Right renal cortex interstitium (tissue), 3 donors: ENCODE results near the gene AP3D1. TPM values are rescaled to one million over a fixed set of nuclear protein-coding genes. Genes with fewer than 3 reads are reported as not detected.

Experiments used
- DNase-seq, 3 donors: peaks; one replicate each; pipeline ENCODE4 v3.0.0-alpha.2; 2013; ENCODE audit warnings: low read depth in 3 of 3, low spot score in 2 of 3
- polyA plus RNA-seq, 3 donors: library from polyadenylated mRNA; unstranded; fragments of 120-200 nt; gene quantifications; one replicate each; pipeline ENCODE4 v1.2.1, GENCODE V29; 2013; ENCODE audit not compliant: insufficient read length in 3 of 3

Gene AP3D1
- polyA plus RNA-seq, 3 donors: 92.8 to 106 (median 98.8) TPM

DNA sequence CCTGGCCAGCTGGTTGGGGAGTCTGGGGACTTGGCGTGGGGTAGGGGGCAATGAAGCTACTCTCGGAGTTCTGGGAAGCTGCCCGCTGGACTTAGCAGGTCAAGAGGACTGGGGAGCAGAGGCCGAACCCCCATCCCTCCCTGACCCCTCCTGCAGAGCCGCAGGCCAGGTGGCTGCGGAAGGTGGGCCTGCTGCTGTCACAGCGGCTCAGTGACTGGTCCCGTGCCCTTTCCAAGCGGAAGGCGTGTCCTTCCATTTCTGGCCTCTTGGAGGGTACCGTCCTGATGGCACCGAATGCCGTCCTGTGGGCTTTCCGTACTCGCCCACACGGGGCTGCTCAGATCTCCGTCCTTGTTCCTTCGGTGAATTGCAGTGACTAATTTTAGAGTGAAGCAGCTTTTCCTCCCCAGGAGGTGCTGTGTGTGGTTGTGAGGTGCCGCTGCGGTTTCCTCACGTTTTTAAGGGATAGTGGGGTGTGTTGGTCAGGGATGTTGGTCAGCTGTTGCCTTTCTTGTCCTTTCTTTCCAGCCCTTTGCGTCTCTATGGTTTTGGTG lies 33.1 kb upstream of the AP3D1 start:
- no peak for DNase-seq

DNA sequence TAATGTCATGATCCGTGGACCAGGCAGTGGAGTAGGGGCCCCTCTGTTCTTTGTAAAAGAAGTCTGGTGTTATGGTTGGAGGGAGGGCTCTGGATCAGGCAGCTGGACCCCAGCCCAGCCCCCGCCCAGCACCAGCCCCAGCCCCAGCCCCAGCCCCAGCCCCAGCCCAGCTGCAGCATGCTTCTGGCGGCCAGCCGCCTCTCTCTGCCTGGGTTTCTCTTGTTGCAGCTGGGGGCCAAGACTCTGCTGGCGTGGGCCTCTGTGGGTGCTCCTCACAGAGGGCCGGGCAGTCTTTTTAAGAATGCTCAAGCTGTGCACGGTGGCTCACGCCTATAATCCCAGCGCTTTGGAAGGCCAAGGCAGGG lies 30.2 kb upstream of the AP3D1 start:
- no peak for DNase-seq

DNA sequence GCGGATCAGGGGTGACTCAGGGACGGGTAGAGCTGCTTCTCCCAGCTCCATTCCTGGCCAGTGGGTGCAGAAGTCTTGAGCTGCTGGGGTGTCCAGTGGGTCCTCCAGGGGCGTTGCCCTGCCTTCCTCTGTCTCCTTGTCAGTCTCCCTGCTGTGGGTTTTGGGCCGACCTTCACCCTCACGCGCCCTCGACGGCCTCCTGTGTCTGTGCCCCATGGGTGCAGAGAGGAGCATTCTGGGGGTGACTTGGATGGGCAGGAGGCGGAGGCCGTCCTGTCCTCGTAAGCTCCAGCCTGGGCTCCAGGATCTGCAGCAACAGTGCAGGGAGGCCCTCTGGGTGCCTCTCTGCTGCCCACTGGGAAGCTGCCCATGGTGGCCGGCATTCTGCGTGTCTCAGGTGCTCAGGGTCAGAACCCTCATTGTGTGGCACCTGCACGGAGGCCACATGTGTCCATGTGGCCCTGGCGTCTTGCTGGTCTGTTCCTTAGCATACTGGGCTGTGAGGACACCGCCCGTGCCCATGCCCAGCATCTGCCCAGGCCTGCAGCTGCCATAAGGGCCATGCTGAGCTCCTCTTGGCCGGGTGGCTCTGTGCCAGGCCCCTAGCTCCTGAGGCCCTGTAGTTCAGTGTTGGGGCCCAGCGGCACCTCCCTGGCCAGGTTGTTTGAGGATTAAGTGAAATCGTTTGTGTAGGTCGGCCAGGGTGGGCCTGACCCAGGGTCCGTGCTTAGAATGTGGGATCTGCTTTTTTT lies 29.7 kb upstream of the AP3D1 start:
- no peak for DNase-seq

DNA sequence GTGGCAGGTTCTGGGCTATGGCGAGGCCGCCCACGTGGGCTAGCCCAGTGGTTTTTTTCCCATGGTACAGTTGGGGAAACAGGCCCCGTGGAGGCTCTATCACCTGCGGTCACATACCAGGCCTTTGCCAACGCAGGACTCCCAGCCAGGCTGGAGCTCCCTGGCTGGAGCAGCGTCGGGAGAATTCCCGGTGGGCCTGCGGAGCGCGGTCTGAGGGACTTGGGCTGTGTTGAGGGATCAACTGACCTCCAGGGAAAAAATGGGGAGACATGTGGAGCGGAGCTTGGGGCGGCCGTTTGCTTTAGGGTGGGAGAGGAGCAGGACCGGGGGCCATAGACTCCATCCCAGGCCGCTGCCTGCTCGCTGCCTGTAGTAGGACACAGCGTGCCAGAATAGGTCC lies 28.7 kb upstream of the AP3D1 start:
- DNase-seq: no peak

DNA sequence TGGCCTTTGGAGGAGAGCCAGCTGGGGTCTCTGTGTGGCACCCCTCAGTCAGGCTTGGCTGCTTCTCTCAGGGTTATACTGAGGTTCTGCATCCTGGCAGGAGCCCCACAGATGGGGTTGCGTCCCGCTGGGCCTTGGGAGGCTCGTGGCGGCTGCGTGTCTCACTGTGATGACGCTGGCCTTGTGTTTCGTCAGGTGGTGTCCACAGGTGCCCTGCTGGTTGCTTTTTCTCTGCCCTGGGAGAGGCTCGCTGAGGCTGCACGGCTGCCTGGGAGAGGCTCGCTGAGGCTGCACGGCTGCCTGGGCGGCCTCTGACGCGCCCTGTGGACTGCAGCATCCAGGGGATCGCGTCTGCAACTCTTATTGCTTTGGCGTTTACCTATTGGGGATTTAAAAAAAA lies 27.7 kb upstream of the AP3D1 start:
- no peak for DNase-seq

DNA sequence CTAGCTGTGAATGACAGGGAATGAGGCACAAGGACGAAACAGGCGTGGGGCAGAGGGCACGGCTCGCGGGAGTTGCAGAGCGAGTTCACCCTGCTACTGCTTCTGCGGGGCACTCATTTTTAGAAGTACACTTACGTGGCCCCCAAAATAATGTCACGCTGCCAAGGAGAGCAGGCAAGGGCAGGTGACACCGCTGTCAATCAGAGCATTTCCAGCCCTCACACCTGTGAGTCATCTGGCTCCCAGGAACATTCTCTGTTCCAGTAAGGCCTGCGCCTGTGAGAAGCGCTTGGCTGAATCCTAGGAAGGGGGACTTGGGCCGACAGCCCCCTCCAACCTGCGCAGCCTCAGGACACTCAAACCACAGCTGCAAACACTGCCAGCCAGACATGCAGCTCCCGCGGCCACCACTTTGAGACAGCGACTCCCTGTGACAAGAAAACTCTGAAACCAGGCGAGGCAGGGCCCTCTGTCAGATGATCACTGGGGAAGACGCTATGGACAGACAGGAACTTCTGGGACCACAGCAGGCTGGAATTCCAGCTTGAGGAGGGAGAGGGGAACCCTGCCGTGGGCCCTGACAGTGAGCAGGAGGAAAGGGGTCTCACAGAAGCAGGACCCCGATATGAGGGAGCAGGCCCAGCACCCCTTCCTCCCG lies 25.1 kb upstream of the AP3D1 start:
- DNase-seq: no peak

DNA sequence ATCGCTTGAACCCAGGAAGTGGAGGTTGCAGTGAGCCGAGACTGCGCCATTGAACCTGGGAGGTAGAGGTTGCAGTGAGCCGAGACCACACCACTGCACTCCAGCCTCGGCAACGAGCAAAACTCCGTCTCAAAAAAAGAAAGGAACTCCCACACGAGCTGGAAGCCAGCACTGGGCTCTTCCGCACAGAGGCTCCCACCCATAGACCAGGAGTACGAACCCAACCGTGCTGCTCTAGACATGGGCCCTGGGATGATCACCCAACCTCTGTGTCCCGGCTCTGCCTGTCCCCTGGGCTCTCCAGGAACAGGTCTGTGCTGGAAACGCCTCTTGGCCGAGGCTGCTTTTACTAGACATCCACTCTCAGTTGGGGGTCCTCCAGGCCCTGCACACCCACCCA lies 24.4 kb upstream of the AP3D1 start:
- DNase-seq: no peak

DNA sequence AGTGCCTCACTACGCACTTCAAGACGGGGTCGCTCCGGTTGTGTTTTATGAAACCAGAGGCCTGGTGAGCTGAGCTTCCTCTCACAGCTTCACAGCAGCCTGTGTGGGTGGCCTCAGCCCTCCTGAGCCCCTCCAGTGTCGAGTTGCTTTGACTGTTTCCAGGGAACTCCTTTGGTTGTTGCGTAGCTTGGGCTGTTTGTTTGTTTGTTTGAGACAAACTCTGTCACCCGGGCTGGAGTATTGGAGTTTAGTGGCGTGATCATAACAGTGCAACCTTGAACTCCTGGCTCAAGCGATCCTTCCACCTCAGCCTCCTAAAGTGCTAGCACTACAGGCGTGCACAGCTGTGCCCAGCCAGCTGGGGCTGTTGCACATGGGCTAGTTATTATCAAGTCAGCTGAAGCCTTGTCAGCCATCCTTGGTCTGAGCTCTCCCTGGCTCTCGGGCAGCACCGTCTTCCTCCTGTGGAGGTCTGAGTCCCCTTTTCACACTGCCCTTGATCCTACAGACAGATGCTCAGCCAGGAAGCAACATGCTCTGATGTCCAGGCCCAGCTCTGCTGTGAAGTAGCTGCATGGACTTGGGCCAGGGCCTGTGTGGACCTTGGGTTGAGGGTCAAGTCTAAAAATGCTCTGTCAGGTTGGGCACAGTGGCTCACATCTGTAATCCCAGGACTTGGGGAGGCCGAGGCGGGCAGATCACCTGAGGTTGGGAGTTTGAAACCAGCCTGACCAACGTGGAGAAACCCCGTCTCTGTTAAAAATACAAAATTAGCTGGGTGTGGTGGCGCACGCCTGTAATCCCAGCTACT lies 22.6 kb upstream of the AP3D1 start:
- DNase-seq: no peak

DNA sequence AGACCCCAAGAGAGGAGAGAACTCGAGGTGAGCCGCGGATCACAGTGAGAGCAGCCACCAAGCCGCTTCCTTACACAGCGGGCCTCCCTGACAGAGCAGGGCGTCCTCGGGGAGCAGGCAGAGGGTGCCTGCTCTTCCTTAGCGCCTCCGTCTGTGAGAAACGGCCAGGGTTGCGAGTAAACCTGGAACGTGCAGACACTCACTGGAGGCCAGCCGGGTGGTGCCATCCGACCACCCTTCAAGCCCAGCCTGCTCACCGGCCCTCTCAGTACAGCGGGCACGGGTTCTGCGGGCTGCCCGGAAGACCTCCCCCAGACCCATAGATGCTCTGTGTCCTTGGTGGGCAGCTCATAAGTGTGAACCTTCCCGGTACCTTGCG lies 22.0 kb upstream of the AP3D1 start:
- DNase-seq: no peak

DNA sequence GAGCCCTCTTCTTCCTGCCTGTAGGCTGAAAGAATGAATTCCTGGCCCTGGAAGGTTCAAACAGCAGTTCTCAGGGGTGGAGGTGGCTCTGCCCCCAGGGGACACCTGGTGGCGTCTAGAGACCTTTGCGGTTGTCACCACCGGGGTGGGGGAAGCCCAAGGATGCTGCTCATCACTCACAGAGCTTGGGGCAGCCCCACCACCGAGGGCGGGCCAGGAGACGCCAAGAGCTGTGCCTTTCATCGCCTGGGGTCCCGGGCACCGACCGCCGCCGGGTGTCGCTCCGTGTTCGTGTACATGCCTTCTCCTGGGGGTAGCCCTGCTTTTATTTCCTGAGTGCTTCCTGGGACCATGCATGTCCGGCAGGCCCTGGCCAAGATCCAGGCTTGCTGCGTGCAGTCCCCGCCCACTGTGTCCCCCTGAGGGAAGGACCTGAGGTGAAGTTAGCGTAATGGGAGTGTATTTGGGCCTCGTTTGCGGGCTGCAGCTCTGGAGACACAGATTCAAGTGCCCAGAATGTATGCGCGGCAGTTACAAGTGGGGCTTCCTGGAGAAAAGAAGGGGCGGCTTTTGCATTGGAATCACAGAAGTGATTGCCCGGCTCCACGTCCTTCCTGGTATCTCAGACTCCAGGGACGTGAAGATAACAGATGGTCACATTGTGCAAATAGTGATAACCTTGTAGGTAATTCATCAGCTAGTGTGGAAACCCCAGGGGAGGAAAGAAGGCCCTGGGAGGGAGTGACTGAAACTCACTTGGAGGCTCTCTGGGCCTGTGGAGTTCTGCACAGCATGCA lies 20.2 kb upstream of the AP3D1 start:
- DNase-seq: no peak

DNA sequence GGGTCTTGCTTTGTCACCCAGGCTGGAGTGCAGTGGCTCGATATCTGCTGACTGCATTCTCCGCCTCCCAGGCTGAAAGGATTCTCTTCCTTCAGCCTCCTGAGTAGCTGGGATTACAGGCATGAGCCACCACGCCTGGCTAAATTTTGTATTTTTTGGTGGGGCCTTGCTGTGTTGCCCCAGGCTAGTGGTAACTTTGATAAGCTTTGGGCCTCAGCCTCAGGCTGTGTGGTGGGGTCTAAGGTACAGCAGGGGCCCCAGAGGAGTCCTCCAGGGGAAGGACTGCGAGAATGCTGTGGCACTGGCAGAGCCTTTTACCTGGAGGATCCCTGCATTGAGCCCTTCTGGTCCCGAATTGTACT lies 19.6 kb upstream of the AP3D1 start:
- DNase-seq: no peak

DNA sequence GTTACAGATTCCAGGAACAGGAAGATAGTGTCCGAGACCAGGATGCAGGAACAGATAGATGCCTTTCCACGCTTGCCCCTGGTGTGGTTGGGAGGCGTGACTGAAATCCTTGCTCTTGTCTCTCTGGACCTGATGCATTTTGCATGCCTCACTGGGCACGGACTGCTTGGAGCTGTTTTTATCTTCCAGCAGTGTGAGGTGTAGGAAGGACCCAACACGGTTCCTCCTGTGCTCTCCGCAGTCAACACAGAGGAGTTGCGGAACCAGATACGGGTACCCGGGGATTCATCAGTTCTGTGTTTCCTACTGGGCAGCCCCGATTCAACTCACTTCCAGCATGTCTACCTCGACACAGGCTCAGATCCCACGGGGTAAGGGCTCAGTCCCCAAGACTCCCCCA lies 18.9 kb upstream of the AP3D1 start:
- DNase-seq: no peak

DNA sequence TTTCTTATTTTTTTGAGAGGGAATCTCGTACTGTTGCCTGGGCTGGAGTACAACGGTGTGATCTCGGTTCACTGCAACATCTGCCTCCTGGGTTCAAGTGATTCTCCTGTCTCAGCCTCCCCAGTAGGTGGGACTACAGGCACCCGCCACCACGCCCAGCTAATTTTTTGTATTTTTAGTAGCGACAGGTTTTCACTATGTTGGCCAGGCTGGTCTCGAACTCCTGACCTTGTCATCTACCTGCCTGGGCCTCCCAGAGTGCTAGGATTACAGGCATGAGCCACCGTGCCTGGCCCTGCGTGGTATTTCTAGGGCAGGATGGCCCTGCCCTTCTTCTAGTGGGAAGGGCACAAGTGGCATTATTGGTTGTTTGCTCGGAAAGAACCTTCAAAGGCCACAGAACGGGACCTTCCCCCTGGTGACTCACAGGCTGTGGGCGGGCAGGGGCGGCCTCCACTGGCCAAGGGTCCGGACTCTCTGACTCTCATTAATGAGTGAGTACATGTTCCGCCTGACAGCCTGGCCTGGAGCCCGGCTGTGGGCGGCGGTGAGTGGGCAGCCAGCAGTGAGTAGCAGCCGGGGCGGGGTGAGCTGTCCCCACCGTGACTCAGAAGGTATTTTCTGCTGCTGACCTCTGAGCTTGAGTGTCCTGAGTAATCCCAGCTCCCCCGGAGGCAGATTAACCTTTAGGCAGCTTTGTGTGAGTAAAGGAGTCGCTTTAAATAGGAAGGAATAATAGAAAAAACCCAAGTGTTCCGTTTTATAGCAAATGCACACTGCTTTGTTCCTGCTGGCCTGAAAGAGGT lies 17.5 kb upstream of the AP3D1 start:
- peak in 2 of 3 donors; percentile 63 to 67 for DNase-seq

DNA sequence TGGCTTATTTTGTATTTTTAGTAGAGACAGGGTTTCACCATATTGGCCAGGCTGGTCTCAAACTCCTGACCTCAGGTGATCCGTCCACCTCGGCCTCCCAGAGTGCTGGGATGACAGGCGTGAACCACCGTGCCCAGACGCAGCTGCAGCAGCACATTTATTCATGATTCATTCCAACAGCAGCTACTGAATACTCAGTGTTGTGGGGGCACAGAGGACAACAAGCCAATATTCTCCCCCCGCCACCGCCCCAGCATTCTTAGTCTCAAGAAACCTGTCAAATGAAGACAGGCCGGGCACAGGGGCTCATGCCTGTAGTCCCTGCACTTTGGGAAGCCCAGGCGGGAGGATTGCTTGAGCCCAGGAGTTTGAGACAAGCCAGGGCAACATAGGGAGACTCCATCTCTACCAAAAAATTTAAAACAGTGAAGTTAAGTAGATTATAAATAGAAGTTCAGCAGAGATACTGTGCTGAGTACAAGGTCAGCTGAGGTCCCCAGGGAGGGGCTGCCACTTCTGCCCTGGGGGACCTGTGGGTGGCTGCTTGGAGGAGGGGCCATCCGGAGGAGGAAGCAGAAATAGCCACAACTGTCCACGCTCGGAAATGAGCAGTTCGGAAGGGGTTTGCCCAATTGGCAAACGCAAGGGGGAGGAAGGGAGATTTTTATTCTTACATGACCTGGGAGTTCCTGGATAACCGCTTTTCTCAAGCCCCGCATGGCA lies 16.7 kb upstream of the AP3D1 start:
- DNase-seq: no peak

DNA sequence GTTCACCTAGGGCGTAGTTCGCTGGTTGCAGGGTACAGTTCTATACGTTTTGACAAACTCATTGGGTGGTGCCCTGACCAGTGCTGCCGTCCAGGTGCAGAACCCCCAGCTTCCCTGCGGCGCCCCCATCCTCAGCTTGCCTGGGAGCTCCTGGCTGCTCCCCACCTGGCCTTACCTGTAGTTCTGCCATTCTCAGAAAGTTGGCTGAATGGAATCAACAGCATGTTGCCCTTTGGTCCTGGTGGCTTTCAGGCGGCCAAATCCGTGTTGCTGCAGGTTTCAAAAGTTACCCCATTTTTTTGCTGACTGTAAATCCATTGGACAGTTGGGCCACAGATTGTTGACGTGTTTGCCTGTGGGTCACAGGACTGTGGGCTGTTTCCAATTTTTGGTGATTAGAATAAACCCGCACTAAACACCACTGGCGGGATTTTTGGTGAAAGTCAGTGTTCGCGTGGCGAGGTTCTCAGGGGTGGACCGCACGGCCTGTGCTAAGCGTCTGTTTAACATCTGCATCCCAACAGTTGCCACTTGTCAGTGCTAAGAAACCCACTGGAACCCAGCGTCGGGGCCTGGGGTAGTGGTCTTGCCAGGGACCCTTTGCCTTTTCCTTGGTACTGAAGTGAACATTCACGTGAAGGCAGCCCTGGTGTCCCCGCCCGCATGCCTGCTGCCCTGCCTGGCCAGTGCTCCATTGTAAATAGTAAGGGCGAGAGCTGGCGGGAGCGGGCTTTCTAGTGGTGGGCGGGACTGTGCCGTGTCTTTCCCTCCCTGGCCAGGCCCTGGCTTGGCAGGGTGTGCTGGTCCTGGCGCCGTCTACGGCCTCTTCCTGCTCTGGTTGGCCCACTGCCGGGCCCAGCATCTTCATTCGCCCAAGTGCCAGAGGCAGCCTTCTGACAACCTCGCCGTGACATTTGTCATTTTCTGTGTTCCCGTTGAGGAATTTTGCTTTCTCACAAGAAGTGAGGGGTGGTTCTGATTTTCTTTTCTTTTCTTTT lies 15.7 kb upstream of the AP3D1 start:
- DNase-seq: no peak

DNA sequence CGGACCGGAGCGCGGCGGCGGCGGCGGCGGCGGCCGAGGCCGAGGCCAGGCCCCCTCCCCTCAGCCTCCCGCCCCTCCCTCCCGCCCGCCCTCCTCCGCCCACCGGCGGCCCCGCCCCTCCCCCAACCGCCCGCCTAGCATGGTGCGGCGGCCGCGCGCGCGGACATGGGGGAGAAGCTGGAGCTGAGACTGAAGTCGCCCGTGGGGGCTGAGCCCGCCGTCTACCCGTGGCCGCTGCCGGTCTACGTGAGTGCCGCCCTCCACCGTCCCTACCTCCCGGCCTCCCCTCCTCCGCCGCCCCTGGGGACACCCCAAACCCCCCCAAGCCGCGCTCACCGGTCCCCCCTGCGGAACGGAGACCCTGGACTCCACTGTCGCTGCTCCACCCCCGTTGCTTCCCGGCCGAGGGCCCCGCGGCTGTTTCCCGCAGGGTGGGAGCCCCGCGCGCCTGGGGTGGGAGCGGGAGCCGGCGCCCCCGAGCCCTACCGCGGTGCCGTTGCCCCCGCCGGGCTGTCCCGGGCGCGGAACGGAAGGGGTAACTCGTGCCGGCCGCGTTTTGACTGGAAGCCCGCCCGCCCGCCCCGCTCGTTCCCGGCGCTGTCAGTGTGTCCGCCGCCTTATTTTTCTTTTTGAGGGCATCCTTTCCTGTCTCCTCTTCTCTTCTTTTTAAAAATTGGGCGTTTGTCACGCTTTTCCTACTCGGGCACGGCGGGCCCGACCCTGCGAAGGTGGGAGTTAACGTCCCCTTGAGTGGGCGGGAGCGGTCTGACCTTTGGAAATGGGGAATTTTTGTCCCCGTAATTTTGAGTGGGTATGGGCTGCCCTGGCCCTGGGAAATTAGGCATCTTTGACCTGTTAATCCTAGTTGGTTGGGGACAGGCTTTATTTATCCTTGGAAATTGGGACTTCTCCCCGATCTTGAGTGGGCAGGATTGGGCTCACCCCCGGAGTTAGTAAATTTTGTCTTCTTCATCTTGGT lies 12.9 kb upstream of the AP3D1 start:
- no peak for DNase-seq

DNA sequence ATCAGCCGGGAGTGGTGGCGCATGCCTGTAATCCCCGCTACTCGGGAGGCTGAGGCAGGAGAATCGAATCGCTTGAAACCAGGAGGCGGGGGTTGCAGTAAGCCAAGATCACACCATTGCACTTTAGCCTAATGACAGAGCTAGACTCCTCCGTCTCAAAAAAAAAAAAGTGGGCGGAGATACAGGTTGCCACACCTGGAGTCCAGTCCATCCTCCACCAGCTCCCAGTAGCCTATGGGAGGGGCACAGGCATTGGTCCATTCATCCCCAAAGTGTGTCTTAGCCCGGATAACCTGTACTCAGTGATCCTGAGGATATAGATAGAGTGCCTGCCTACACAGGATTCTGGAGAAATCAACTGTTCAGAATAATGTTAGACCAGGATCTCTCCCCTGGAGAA lies 9.0 kb upstream of the AP3D1 start:
- no peak for DNase-seq
